ENCODE results near the gene ROR1.

- TF ChIP-seq CTCF (conservative IDR thresholded peaks at IDR 0.05) (no peak), EZH2 (IDR thresholded peaks at IDR 0.05; ENCODE audit: low read depth) (no peak)
Observed at GRCh38 chr1:63856924-63857323, 83.1 kb downstream of the ROR1 start.
